ENCODE measurements around the gene PTPN7. TPM values are rescaled to one million over a fixed set of nuclear protein-coding genes. Genes with fewer than 3 reads are reported as not detected.

Gene PTPN7
- total RNA-seq, 1 experiment from 2014 or later: 0.33 TPM

- no TSS peak for BruUV-seq (replicated peaks)
- POLR2A ChIA-PET: no interaction called here
- intact Hi-C loops (cut with micrococcal nuclease; ENCODE audit: unreplicated experiment): no loop called here
- peaks cover 3% of the 10 kb centered on the region; the same call in 1 of the 2 replicates for H3K4me1 ChIP-seq (ENCODE audit: control insufficient read depth, insufficient read depth, low read length)
- no peaks in the 10 kb centered on the region for H3K36me3 ChIP-seq (ENCODE audit: control insufficient read depth, insufficient read depth, low read length)
- no peak for ATAC-seq
- H3K27me3 ChIP-seq (ENCODE audit: control insufficient read depth, insufficient read depth, low read length): no peaks in the 10 kb centered on the region
- H3K27ac ChIP-seq (ENCODE audit: low read length): no peak overlapping the region
- H3K9me3 ChIP-seq (ENCODE audit: control insufficient read depth, insufficient read depth, low read depth, low read length): no peaks in the 10 kb centered on the region
- in situ Hi-C loops (cut with HindIII; ENCODE audit: low pct_unique_long_range_greater_than_20kb, low sequenced_read_pairs): no loop called here
- H3K4me3 ChIP-seq (ENCODE audit: low read depth in 2 of 2, low read length in 2 of 2): no peak overlapping the region
- no peak for DNase-seq (ENCODE audit: low read depth, low spot score)
- no peak for TF ChIP-seq REST (IDR thresholded peaks at IDR 0.05; ENCODE audit: insufficient read depth in 1 of 2, low read depth in 2 of 2, low read length in 1 of 2)
- no peak for TF ChIP-seq CTCF (IDR thresholded peaks at IDR 0.05)
- TF ChIP-seq TCF7L2 (IDR thresholded peaks at IDR 0.05; ENCODE audit: low read depth, low read length): no peak
- TF ChIP-seq POLR2AphosphoS5 (IDR thresholded peaks at IDR 0.05; ENCODE audit: low read depth, low read length): no peak
- TF ChIP-seq SIN3A (IDR thresholded peaks at IDR 0.05; ENCODE audit: borderline replicate concordance, insufficient read depth, low read depth, low read length): no peak
- CTCF ChIA-PET: interaction anchor here (0.7 kb wide), 1 partner anchor 31 kb away, joined by 4 read pairs; no protein-coding TSS in a partner anchor
These were observed 2.5 kb downstream of the PTPN7 start for GRCh38 chr1:202157945-202158344.

GRCh38 chr1:202156590-202156989 is 3.8 kb downstream of the PTPN7 start:
- ChIA-PET POLR2A (no interaction called here), CTCF (no interaction called here)
- Histone ChIP-seq H3K27me3 (ENCODE audit: control insufficient read depth, insufficient read depth, low read length) (no peaks in the 10 kb centered on the region), H3K4me1 (ENCODE audit: control insufficient read depth, insufficient read depth, low read length) (peaks cover 3% of the 10 kb centered on the region; the same call in 1 of the 2 replicates), H3K36me3 (ENCODE audit: control insufficient read depth, insufficient read depth, low read length) (no peaks in the 10 kb centered on the region), H3K27ac (ENCODE audit: low read length) (no peak overlapping the region), H3K9me3 (ENCODE audit: control insufficient read depth, insufficient read depth, low read depth, low read length) (no peaks in the 10 kb centered on the region), H3K4me3 (ENCODE audit: low read depth in 2 of 2, low read length in 2 of 2) (no peak overlapping the region)
- in situ Hi-C loops (cut with HindIII; ENCODE audit: low pct_unique_long_range_greater_than_20kb, low sequenced_read_pairs) (no loop called here), intact Hi-C loops (cut with micrococcal nuclease; ENCODE audit: unreplicated experiment) (no loop called here)
- DNase-seq (ENCODE audit: low read depth, low spot score): no peak
- no TSS peak for BruUV-seq (replicated peaks)
- no peak for ATAC-seq
- no peak for TF ChIP-seq REST (IDR thresholded peaks at IDR 0.05; ENCODE audit: insufficient read depth in 1 of 2, low read depth in 2 of 2, low read length in 1 of 2)

Data from Panc1 (cell line).